Natural killer cell (primary cell): ENCODE data around the gene SPEF2. TPM values are rescaled to one million over a fixed set of nuclear protein-coding genes. Genes with fewer than 3 reads are reported as not detected.

Source experiments
- ATAC-seq, 3 donors: fragments of 150-1000 bp in 2 of 3; fragments of 200-7000 bp in 1 of 3; cut with Tn5 transposase; 1 replicate in 1 of 3; 2 replicates in 2 of 3; pipeline ENCODE4 v1.10.0; 2021; ENCODE audit warnings: mild to moderate bottlenecking in 2 of 3, moderate library complexity in 2 of 3
- DNase-seq, 2 donors: peaks; one replicate each; pipeline versions ENCODE4 v3.0.0 to v3.0.0-alpha.2; 2013 to 2021; ENCODE audit warnings: mixed read lengths in 1 of 2
- H3K27ac ChIP-seq: one replicate; pipeline ENCODE4 v1.5.1; 2013; ENCODE audit warnings: mild to moderate bottlenecking, low read length
- H3K27me3 ChIP-seq: one replicate; pipeline ENCODE4 v1.6.1; 2013; ENCODE audit warnings: low read length; ENCODE audit not compliant: control insufficient read depth, insufficient read depth
- H3K36me3 ChIP-seq: one replicate; pipeline ENCODE4 v1.6.1; 2013; ENCODE audit warnings: low read length; ENCODE audit not compliant: control insufficient read depth, insufficient read depth
- H3K4me1 ChIP-seq: one replicate; pipeline ENCODE4 v1.6.1; 2013; ENCODE audit warnings: low read length; ENCODE audit not compliant: control insufficient read depth, insufficient read depth
- H3K4me3 ChIP-seq: one replicate; pipeline ENCODE4 v1.5.1; 2013; ENCODE audit warnings: low read length
- H3K9me3 ChIP-seq: one replicate; pipeline ENCODE4 v1.6.1; 2013; ENCODE audit warnings: low read length; ENCODE audit not compliant: control insufficient read depth, insufficient read depth
- H3K27ac Mint-ChIP-seq, 2 donors: one replicate each; pipeline ENCODE4 v1.8.0; 2022; ENCODE audit warnings: mild to moderate bottlenecking in 2 of 2, mixed read lengths in 2 of 2, moderate library complexity in 1 of 2
- H3K27me3 Mint-ChIP-seq, 2 donors: one replicate each; pipeline ENCODE4 v1.8.0; 2022; ENCODE audit warnings: low read depth in 2 of 2, mixed read lengths in 2 of 2
- H3K36me3 Mint-ChIP-seq: one replicate; pipeline ENCODE4 v1.8.0; 2022; ENCODE audit warnings: mixed read lengths
- H3K4me1 Mint-ChIP-seq, 2 donors: one replicate each; pipeline ENCODE4 v1.8.0; 2022; ENCODE audit warnings: mixed read lengths in 2 of 2
- H3K4me3 Mint-ChIP-seq: one replicate; pipeline ENCODE4 v1.8.0; 2022; ENCODE audit warnings: mild to moderate bottlenecking, moderate library complexity, mixed read lengths
- H3K9me3 Mint-ChIP-seq, 2 donors: one replicate each; pipeline ENCODE4 v1.8.0; 2022; ENCODE audit warnings: mixed read lengths in 2 of 2
- CTCF ChIP-seq: fragments of 200-600 bp; IDR thresholded peaks from one replicate; pipeline ENCODE4 v1.8.0; 2022; ENCODE audit warnings: antibody characterized with exemption
- WGBS: methylation state at CpG from one replicate; pipeline ENCODE4 v1.1.7; 2013; ENCODE audit warnings: missing lambda C conversion rate; ENCODE audit not compliant: insufficient coverage; 5-methylcytosine and 5-hydroxymethylcytosine counted together
- intact Hi-C: fragments of 100-400 bp; cut with micrococcal nuclease; formaldehyde crosslinking; loops from one replicate; pipeline ENCODE4 v1.14.2; 2022
- total RNA-seq, 4 donors: library from RNA; stranded (reverse); fragments of 120-200 nt in 1 of 4; gene quantifications; one replicate each; pipeline versions ENCODE4 v1.2.3 to v1.2.4, GENCODE V29; 2013 to 2022

The SPEF2 gene
- total RNA-seq, 3 donors from 2014 or later (not counting 1 experiment from before 2014, with no cell fraction given): 6.2 to 13.1 (median 8.5) TPM

DNA sequence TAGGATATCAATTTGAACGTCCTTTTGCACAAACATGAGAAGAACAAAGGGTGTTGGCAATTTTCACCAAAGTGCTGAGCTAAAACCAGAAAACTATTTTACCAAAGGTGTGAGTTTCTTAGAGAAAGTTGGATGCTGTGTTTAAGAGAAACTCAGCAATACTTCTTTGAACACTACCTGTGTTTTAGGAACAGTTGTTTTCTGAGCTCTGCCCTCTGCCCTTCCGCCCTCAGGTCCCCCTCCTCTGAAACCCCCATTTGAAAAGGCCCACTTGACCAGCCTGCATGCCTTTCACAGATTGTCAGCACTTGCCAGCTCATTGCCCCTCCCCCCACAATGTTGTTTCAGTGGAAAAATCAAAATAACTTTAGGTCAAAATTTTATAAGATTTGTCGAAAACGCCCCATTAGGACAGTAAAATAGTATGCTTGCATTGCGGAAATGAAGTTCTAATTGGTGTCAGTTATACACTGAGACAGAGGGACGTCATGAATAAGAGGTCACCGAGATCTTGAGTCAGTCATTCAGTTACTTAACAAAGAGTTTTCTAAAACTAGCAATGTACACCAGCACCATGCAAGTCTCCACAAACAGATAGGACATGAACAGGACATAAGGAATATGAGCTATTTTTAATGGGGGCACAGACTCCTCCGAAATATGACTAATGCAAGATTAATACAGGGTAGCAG lies 177.2 kb downstream of the SPEF2 start:
- no peaks in the 10 kb centered on the region for H3K9me3 Mint-ChIP-seq
- Histone ChIP-seq H3K27ac (no peak overlapping the region), H3K4me1 (no peaks in the 10 kb centered on the region), H3K9me3 (no peaks in the 10 kb centered on the region), H3K4me3 (no peak overlapping the region), H3K36me3 (no peaks in the 10 kb centered on the region), H3K27me3 (no peaks in the 10 kb centered on the region)
- WGBS: 86% methylated on average over 8 of the region's 8 CpGs
- no peaks in the 10 kb centered on the region for H3K27me3 Mint-ChIP-seq
- peaks cover 6 to 9% of the 10 kb centered on the region in 2 donors for H3K4me1 Mint-ChIP-seq
- H3K36me3 Mint-ChIP-seq: no peaks in the 10 kb centered on the region
- DNase-seq (no peak), ATAC-seq (no peak)
- no peak for TF ChIP-seq CTCF
- no peak overlapping the region for H3K27ac Mint-ChIP-seq
- no peak overlapping the region for H3K4me3 Mint-ChIP-seq
- intact Hi-C loops: no loop called here

- Mint-ChIP-seq H3K27ac (no peak overlapping the region), H3K4me3 (no peak overlapping the region), H3K27me3 (no peaks in the 10 kb centered on the region), H3K4me1 (peaks cover 12 to 26% of the 10 kb centered on the region in 2 donors), H3K9me3 (no peaks in the 10 kb centered on the region), H3K36me3 (no peaks in the 10 kb centered on the region)
- Histone ChIP-seq H3K27me3 (no peaks in the 10 kb centered on the region), H3K36me3 (no peaks in the 10 kb centered on the region), H3K9me3 (no peaks in the 10 kb centered on the region), H3K4me3 (no peak overlapping the region), H3K4me1 (peaks cover 8% of the 10 kb centered on the region), H3K27ac (no peak overlapping the region)
- no peak for TF ChIP-seq CTCF
- ATAC-seq: no peak
- no peak for DNase-seq
- intact Hi-C loops: no loop called here
These were observed 181.5 kb downstream of the SPEF2 start for GRCh38 chr5:35799181-35799580.

- peaks cover 10% of the 10 kb centered on the region for H3K4me1 ChIP-seq
- no peaks in the 10 kb centered on the region for H3K9me3 ChIP-seq
- no peaks in the 10 kb centered on the region for H3K36me3 ChIP-seq
- TF ChIP-seq CTCF: no peak
- Mint-ChIP-seq H3K36me3 (no peaks in the 10 kb centered on the region), H3K4me3 (no peak overlapping the region), H3K9me3 (no peaks in the 10 kb centered on the region), H3K4me1 (peaks cover 12 to 26% of the 10 kb centered on the region in 2 donors), H3K27ac (no peak overlapping the region), H3K27me3 (no peaks in the 10 kb centered on the region)
- intact Hi-C loops: no loop called here
- no peak for DNase-seq
- H3K27ac ChIP-seq: no peak overlapping the region
- H3K4me3 ChIP-seq: no peak overlapping the region
- 77% methylated on average over 1 of the region's 1 CpG for WGBS
- no peak for ATAC-seq
- H3K27me3 ChIP-seq: no peaks in the 10 kb centered on the region
These were observed 182.1 kb downstream of the SPEF2 start for GRCh38 chr5:35799753-35800152.

- Histone ChIP-seq H3K4me3 (no peak overlapping the region), H3K9me3 (no peaks in the 10 kb centered on the region), H3K27me3 (no peaks in the 10 kb centered on the region), H3K36me3 (no peaks in the 10 kb centered on the region), H3K27ac (no peak overlapping the region), H3K4me1 (peaks cover 10% of the 10 kb centered on the region)
- intact Hi-C loops: no loop called here
- no peak for TF ChIP-seq CTCF
- ATAC-seq: no peak
- Mint-ChIP-seq H3K9me3 (no peaks in the 10 kb centered on the region), H3K27me3 (no peaks in the 10 kb centered on the region), H3K4me1 (peaks cover 5 to 17% of the 10 kb centered on the region in 2 donors), H3K27ac (peak overlapping the region in 1 of 2 donors; percentile 12), H3K4me3 (no peak overlapping the region), H3K36me3 (no peaks in the 10 kb centered on the region)
- peak in 1 of 2 donors; percentile 66 for DNase-seq
- 39% methylated on average over 4 of the region's 4 CpGs for WGBS
These were observed 185.6 kb downstream of the SPEF2 start for GRCh38 chr5:35803191-35803651.
